ENCODE measurements around the gene PRCP.
"Not testable (repeated sequence)": the region's sequence is repeated elsewhere in the genome, so short reads cannot be mapped to it uniquely, and the experiment has no call there.

Gene PRCP

DNA sequence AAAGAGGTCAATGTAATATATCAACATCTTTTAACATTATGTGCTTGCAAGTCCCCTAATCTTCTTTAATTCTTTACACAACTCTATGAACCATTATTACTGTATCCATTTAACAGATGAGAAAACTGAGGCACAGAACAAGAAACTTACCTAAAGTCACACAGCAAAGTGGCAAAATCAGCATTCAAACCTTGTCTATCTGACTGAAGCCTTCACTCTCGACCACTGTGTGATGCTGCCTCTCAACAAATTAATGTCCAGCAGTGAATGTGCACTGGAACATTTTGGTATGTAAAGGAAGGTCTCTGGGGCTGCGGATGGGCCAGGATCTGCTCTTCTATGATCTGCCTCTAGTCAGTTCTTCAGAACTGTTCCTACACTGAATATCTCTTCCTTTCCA lies 42.1 kb downstream of the PRCP start:
- H3K27me3 ChIP-seq (replicated peaks; ENCODE audit: control insufficient read depth, insufficient read depth, low read length) = no peaks in the 10 kb centered on the region
- H3K4me3 ChIP-seq (replicated peaks; ENCODE audit: low read depth, low read length) = no peak overlapping the region
- TF ChIP-seq, protein P1, sequence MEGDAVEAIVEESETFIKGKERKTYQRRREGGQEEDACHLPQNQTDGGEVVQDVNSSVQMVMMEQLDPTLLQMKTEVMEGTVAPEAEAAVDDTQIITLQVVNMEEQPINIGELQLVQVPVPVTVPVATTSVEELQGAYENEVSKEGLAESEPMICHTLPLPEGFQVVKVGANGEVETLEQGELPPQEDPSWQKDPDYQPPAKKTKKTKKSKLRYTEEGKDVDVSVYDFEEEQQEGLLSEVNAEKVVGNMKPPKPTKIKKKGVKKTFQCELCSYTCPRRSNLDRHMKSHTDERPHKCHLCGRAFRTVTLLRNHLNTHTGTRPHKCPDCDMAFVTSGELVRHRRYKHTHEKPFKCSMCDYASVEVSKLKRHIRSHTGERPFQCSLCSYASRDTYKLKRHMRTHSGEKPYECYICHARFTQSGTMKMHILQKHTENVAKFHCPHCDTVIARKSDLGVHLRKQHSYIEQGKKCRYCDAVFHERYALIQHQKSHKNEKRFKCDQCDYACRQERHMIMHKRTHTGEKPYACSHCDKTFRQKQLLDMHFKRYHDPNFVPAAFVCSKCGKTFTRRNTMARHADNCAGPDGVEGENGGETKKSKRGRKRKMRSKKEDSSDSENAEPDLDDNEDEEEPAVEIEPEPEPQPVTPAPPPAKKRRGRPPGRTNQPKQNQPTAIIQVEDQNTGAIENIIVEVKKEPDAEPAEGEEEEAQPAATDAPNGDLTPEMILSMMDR (IDR thresholded peaks at IDR 0.05; ENCODE audit: insufficient read depth, low read length, poor library complexity, severe bottlenecking) = no peak
- DNase-seq (ENCODE audit: extremely low read depth, insufficient read length) = no peak
- H3K36me3 ChIP-seq (ENCODE audit: control insufficient read depth, insufficient read depth, low read length) = no peaks in the 10 kb centered on the region

DNA sequence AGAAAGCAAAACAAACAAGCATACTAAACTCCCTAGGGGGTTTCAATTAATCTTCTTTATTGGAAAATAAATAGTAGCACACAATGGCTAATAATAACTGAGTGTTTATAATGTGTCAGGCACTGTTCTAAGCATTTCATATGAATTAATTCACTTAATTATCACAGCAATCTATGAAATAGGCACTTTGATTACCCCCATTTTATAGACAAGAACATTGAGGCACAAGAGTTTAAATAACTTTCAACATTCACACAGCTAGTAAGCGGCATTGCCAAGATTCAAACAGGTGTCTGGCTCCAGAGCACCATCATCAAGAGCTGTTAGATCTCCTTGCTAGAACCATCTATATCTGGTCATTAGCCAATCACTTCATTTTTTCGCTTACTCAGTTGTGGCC lies 43.1 kb downstream of the PRCP start:
- Histone ChIP-seq H3K4me3 (replicated peaks; ENCODE audit: low read depth, low read length) (no peak overlapping the region), H3K36me3 (ENCODE audit: control insufficient read depth, insufficient read depth, low read length) (no peaks in the 10 kb centered on the region), H3K27me3 (replicated peaks; ENCODE audit: control insufficient read depth, insufficient read depth, low read length) (no peaks in the 10 kb centered on the region)
- TF ChIP-seq, protein P1 (IDR thresholded peaks at IDR 0.05; ENCODE audit: insufficient read depth, low read length, poor library complexity, severe bottlenecking) = no peak
- DNase-seq (ENCODE audit: extremely low read depth, insufficient read length) = no peak

DNA sequence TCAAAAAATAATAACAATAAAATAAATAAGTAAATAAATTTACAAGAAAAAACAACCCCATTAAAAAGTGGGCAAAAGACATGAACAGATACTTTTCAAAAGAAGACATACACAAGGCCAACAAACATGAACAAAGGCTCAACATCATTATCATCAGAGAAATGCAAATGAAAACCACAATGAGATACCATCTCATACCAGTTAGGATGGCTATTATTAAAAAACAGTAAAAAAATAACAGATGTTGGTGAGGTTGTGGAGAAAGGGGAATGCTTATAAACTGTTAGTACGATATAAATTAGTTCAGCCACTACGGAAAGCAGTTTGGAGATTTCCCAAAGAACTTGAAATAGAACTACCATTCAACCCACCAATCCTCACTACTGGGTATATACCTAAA lies 44.6 kb downstream of the PRCP start:
- no peak overlapping the region for H3K4me3 ChIP-seq (replicated peaks; ENCODE audit: low read depth, low read length)
- DNase-seq (ENCODE audit: extremely low read depth, insufficient read length) = no peak
- TF ChIP-seq, protein P1 (IDR thresholded peaks at IDR 0.05; ENCODE audit: insufficient read depth, low read length, poor library complexity, severe bottlenecking) = no peak
- no peaks in the 10 kb centered on the region for H3K36me3 ChIP-seq (ENCODE audit: control insufficient read depth, insufficient read depth, low read length)
- H3K27me3 ChIP-seq (replicated peaks; ENCODE audit: control insufficient read depth, insufficient read depth, low read length) = no peaks in the 10 kb centered on the region

DNA sequence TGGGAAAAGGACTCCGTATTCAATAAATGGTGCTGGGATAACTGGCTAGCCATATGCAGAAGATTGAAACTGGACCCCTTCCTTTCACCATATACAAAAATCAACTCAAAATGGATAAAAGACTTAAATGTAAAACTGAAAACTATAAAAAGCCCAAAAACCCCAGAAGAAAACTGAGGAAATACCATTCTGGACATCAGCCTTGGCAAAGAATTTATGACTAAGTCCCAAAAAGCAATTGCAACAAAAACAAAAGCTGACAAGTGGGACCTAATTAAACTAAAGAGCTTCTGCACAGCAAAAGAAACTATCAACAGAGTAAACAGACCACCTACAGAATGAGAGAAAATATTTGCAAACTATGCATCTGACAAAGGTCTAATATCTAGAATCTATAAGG lies 45.3 kb downstream of the PRCP start:
- not testable (repeated sequence) for DNase-seq (ENCODE audit: extremely low read depth, insufficient read length); H3K36me3 ChIP-seq (ENCODE audit: control insufficient read depth, insufficient read depth, low read length); H3K4me3 ChIP-seq (replicated peaks; ENCODE audit: low read depth, low read length); H3K27me3 ChIP-seq (replicated peaks; ENCODE audit: control insufficient read depth, insufficient read depth, low read length)

DNA sequence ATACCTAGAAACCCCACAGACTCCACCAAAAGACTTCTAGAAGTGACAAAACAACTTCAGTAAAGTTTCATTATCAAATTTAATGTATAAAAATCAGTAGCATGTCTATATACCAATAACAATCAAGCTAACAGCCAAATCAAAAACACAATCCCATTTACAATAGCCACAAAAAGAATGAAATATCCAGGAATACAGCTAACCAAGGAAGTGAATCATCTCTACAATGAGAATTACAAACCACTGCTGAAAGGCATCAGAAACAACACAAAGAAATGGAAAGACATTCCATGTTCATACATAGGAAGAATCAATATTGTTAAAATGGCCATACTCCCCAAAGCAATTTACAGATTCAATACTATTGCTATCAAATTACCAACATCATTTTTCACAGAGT lies 46.0 kb downstream of the PRCP start:
- DNase-seq (ENCODE audit: extremely low read depth, insufficient read length) = no peak
- no peak overlapping the region for H3K4me3 ChIP-seq (replicated peaks; ENCODE audit: low read depth, low read length)

DNA sequence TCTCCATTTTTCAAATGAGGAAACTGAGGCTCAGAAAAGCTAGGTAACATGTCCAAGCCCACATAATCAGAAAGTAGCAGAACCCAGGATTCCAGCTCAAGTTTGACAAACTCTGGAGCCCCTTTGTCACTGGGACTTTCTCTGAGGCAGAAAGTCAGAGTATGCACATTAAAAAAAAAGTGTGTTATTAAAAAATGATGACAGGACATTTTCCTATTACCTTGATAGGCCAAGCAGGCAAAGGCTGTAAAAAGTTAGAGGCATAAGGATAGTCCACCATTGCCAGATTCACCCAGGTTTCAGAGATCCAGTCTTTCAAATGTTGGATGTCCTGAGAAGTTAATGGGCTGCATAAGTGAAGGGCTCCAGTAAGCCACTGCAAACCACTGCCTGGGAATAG lies 51.4 kb downstream of the PRCP start:
- Histone ChIP-seq H3K4me3 (replicated peaks; ENCODE audit: low read depth, low read length) (no peak overlapping the region), H3K27me3 (replicated peaks; ENCODE audit: control insufficient read depth, insufficient read depth, low read length) (no peaks in the 10 kb centered on the region), H3K36me3 (ENCODE audit: control insufficient read depth, insufficient read depth, low read length) (no peaks in the 10 kb centered on the region)
- TF ChIP-seq, protein P1 (IDR thresholded peaks at IDR 0.05; ENCODE audit: insufficient read depth, low read length, poor library complexity, severe bottlenecking) = no peak
- no peak for DNase-seq (ENCODE audit: extremely low read depth, insufficient read length)

More for the DNA sequence above, 46.0 kb downstream of the PRCP start:
- TF ChIP-seq, protein P1 (IDR thresholded peaks at IDR 0.05; ENCODE audit: insufficient read depth, low read length, poor library complexity, severe bottlenecking) = no peak
- Histone ChIP-seq H3K27me3 (replicated peaks; ENCODE audit: control insufficient read depth, insufficient read depth, low read length) (no peaks in the 10 kb centered on the region), H3K36me3 (ENCODE audit: control insufficient read depth, insufficient read depth, low read length) (no peaks in the 10 kb centered on the region)
